ENCODE measurements around the gene ADIPOR2.

GRCh38 chr12:1833596-1834028, 142.7 kb downstream of the ADIPOR2 start:
- TF ChIP-seq CTCF (IDR thresholded peaks at IDR 0.05) (no peak), POLR2A (IDR thresholded peaks at IDR 0.05) (no peak)
